ENCODE results near the gene VAMP2.

Gene VAMP2, protein sequence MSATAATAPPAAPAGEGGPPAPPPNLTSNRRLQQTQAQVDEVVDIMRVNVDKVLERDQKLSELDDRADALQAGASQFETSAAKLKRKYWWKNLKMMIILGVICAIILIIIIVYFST

DNA sequence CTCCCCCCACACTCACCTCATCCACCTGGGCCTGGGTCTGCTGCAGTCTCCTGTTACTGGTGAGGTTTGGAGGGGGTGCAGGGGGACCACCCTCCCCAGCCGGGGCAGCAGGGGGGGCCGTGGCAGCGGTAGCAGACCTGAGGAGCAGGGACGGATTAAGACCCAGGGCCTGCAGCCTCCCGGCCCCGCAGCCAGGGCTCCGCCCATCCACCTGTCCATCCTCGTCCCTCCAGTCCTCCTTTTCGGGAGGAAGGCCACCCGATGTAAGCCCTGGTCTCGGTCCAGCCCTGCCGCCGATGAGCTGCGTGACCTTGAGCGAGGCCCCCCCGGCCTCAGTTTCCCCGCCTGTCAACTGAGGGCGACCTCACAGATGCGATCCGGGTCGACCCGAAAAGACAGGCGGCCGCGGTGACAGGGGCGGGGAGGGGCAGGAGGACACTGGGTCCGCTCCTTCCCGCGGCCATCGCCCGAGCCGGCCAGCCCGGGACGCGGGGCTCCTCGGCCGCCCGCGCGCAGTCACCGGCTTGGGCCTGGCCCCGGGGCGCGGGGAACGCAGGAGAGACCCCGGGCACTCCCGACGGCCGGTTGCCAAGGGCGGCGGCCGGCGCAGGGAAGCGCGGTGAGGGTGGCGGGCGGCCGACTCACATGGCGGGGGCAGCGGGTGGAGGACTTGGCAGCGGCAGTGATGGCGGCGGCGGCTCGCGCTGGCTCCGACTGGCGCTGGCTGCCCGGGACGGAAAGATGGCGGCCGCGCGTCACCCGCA is at the start of gene VAMP2:
Gene VAMP2, minus strand, starts transcription at position 716 of the 764 bp plus-strand sequence. Its CDS starts 69 bp downstream, at position 647.
- DNase-seq (ENCODE audit: low read depth in 2 of 2), result peak; percentile 50 to 81

DNA sequence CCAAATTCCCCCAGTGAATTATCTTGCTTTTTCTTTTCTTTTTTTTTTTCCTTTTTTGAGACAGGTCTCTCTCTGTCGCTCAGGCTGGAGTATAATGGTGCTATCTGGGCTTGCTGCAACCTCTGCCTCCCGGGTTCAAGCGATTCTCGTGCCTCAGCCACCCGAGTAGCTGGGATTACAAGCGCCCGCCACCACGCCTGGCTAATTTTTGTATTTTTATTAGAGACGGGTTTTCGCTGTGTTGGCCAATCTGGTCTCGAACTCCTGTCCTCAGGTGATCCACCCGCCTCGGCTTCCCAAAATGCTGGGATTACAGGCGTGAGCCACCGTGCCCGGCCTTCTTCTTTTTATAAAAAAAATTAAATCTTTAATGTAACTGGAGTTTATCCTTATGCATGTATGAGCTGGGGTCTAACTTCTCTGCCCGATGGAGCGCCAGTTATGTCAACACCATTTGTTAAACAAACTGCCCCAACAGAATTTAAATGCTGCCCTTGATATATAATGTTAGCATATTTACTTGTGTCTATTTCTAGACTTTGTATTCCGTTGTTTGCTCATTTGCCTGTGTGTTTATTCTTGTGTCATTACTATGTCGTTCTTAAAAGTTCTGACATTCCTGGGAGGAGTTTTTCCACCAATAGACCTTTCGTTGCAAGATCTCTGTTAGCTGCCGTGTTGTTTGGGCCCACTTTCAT is 48.2 kb upstream of the VAMP2 start:
- no peak for DNase-seq (ENCODE audit: low read depth in 2 of 2)

DNA sequence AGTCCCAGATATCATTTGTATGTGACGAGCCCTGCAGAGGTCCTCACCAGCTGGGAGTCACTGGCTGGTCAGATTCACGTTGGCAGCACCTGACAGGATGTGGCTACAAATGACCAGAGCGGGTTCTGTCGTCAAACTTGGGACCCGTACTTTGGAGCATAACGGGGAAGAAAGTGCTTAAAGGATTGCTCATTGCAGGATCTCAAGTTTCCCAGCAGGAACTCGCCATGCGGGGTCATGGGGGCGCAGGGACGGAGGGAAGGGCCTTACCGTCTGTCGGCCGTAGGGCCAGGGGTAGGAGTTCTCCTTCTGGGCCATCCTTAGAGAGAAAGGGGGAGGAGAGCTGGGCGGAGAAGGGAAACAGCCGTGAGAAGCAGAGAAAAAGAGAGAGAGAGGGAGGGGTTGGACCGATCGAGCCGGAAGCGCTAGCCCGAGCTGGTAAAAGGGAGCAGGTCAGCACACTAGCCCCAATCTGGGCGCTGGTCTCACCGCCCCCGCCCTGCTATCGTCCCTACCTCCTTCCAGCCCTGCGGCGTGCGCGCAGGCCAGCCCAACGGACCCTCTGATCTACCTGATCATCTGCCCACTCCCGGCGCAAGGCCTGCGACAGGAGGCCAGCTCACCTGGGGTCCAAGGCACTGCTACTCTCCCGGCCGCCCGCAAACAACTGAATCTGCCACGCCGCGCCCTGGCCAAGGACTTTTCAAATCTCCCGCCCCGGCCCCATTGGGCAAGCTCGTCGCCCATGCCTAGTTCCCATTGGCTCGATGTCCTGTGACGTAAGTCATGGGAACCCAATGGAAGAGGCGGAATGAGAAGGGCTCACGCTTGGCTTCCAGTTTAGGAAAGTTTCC is 47.4 kb upstream of the VAMP2 start, which contains the start of gene AURKB:
Gene AURKB, minus strand, starts transcription at position 669 of the 854 bp plus-strand sequence. Its CDS starts 351 bp downstream, at position 318.
- DNase-seq (ENCODE audit: low read depth in 2 of 2), result peak; percentile 84 to 90

DNA sequence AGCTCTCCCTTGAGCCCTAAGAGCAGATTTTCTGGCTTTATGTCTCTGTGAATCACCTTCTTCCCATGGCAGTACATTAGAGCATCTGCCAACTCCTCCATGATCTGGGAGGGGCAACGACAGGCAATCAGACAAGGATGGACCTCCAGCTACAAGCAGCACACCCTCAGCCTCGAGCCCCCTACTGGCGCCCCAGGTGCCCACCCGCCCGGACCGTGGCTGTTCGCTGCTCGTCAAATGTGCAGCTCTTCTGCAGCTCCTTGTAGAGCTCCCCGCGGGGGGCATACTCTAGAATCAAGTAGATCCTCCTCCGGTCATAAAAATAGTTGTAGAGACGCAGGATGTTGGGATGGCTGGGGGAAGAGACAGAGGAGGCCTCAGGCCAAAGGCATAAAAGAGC is 43.8 kb upstream of the VAMP2 start:
- DNase-seq (ENCODE audit: low read depth in 2 of 2), result no peak

DNA sequence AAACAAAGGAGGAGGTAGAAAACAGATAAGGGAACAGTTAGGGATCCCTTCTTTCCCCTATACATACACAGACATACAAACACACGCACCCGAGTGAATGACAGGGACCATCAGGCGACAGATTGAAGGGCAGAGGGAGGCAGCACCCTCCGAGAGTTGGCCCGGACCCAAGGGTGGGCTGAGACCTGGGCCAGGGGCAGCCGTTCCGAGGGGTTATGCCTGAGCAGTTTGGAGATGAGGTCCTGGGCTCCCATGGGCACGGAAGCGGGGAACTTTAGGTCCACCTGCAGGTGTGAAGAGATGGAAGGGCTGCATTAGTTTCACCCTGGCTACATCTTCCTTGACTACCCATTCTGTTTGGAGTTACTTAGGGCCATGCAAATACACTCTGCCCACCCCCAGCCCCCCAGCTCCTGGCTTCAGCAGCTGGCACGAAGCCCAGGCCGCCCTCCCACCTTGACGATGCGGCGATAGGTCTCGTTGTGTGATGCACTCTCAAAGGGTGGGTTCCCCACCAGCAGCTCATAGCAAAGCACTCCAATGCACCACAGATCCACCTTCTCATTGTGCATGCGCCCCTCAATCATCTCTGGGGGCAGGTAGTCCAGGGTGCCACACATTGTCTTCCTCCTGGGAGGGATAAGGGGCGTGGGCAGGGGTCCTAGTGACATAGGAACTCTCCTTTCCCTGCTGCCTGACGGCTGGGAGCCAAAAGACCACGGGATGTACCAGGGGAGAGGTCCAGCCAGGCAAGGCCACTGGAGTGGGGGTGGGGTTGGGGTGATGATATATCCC is 42.2 kb upstream of the VAMP2 start:
- no peak for DNase-seq (ENCODE audit: low read depth in 2 of 2)

DNA sequence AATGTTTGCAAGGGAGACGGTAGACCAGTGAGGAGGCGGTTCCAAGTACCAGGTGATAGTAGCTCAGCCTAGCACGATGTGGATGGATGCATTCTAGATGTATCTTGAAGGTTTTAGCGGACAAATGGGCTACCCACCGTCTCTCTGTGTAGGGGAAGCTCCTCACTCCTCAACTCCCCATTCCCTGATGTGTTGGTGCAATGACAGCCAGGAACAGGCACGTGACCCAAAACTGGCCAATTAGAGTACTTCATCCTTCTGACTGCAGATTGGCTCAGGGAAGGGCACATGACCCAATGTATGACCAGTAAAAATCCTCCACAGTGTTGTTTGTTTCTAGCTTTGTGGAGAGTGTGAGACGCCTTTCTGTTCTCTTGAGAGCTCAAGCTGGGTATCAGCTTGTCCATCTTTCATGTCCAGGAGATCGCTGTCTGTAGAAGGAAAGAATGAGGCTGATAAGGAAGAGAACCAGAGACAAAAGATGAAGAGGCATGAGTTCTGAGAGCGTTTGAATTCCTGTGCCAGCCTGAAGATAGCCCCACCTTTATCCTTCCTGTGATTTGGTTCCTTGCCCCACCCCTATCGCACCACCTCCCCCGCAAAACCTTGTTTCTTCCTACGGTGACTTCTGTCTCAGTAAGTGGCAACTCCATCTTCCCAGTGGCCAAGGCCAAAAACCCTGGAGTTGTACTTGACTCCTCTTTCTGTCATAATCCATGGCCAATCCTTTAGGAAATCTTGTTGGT is 29.5 kb upstream of the VAMP2 start:
- no peak for DNase-seq (ENCODE audit: low read depth in 2 of 2)

DNA sequence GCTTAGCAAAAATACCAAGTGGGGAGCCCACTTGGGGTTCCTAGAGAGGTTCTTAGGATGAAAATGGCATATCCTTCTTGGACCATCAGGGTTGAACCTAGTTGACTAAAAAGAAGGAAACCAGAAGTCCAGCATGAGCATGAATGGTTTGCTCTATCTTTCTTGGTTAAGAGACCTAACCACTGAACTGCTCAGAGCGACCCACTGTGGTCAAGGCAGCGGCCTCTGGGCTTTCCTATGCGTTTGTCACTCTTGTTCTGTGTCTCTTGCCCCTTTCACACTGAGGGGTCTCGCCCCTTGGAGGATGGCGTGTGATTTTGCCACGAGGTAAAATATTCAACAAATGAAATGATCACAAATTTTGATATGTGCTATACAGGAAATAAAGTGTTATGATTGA is 27.8 kb upstream of the VAMP2 start:
- DNase-seq (ENCODE audit: low read depth in 2 of 2), result no peak

DNA sequence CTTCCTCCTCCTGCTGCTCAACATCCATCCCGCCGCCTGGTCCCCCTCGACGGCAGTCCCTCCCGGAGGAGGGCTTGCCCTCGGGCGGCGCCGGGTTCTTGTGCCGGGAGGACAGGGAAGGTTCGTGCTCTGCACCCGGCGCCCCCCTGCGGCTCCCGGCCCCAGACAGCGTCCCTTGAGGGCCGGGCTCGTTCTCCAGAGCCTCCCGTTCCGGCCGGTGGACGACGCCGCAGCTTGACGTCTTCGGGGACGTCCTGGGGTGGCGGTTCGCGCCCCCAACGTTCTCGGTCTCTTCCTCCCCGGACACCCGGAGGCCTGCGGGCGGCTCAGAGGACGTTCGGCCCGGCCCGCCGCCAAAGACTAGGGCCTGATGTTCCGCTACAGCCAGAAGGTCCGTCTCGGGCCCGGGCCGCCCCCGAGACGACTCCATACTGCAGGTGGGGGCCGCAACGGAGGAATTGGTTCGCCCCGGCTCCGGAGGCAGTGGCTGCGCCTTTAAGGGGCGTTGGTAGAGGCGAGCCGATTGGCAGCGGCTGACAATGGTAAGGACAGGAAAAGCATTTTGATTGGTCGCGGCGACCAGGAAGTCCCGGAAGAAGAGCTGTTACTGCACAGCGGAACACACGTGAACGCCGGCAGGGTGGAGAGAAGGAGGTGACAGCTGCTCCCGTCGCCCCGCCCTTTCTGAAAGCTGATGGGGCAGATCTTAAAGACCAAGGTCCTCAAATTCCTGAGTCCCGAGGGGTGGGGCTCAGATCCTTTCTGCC is 27.1 kb upstream of the VAMP2 start, which contains the start of gene BORCS6:
Gene BORCS6, minus strand, starts transcription at position 470 of the 767 bp plus-strand sequence. Its CDS starts 40 bp downstream, at position 430.
- DNase-seq (ENCODE audit: low read depth in 2 of 2), result peak; percentile 94

DNA sequence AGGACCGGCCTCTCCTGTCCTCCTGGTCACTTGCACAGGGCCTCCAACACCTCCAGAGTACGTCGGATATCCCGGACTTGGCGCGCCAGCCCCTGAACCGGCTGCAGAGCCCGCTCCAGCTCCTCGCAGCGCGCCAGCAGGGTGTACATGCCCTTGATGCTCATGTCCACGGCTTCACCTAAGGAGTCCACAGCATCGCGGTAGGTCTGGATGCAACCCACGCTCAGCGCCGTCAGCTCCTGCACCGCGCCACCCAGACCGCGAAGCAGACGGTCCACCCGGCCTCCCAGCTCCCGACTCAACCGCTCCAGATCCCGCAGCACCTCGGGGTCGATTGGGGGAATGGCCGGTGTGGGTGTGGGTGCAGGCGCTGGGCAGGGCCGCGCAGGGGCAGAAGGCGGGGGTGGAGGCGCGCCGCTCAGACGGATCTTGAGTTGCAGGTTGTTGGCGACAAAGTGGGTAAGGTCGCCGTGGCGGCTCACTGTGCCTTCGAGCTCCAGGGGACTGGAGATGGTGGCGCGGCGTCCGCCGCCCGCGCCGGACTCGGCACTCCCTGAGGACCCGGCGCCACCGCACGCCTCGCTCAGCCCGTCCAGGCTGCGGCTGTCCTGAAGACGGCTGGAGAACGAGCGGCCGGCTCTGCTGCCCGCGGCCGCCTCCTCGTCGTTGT is 26.4 kb upstream of the VAMP2 start:
- DNase-seq (ENCODE audit: low read depth in 2 of 2), result no peak

DNA sequence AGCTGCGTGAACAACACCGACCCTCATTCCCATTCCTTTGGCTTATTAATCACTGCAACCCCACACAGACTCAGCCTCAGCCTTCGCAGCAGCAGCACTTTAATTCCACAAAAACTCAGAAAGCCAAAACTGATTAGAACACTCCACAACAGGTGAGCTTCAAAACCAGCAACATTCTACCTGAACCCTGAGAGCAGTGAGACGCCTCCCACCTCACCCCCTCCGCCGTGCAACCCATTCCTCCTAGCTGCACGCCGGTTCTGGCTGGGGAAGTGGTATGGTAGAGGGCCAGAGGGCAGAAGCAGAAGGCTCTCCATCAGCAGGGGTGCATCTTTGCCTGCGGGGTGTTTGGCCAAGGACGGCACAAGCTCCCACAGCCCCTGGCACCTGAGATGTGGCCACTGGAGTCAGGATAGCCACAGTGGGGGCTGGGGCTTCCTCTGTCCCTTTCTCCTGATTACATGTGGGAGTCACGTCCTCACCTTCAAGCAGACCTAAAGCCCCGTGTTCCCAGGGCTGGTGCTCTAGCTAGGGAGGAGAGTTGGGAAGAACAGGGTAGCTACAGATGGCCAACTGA is 25.6 kb upstream of the VAMP2 start:
- no peak for DNase-seq (ENCODE audit: low read depth in 2 of 2)

DNA sequence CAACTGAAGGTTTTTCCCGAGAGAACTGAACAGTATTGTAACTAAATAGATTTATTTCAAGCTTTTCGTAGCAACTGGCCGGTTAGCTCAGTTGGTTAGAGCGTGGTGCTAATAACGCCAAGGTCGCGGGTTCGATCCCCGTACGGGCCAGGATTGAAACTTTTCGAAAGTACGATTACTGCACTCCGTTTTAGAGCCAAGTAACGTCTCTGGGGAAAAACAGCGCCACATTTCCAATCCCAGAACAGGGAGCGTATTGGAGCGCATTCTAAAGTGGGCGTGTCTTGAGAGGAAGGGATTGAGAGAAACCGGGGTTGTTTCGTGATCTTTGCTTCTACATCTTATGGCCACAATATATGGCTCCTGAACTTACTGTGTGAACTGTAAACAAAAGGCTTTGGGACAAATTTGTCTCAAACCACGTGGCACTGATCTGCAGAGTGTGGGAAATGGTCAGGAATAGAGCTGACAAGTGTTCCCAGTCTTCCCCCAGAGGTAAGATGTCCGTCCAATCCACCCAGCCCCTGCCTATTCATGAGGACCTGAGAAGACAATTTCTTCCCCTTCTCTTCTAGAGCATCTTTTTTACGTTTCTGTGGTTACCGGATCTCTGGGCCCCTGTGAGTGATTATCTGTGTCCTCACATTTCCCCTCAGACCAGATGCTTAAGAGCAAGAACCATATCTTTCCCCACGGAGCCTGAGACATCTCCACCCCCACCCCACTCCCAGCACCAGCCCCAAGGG is 24.9 kb upstream of the VAMP2 start:
- DNase-seq (ENCODE audit: low read depth in 2 of 2), result peak; percentile 81 to 90

DNA sequence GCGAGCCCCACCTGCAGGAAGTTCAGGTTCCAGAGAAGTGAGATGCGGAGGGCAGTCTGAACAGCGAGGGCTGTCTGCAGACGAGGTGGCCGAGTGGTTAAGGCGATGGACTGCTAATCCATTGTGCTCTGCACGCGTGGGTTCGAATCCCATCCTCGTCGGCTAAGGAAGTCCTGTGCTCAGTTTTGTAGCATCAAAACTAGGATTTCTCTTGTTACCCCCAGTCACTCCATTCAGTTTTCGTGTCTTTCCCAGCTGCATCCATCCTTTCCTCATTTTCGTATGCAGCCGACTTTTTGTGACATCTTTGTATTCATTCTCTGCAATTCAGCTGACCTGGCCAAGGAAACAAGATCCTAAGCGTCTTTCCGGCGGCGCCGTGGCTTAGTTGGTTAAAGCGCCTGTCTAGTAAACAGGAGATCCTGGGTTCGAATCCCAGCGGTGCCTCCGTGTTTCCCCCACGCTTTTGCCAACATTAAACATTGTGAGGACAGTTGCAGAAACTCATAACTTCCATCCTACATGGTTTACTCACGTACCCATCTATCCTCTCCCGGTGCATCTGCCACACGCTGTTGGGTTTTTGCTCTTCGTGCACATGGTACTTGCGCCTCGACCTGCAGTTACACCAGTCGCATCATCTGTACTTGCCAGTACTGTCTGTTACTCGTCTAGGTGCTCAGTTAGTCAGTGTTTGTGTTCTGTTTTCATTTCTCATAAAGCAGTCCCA is 24.2 kb upstream of the VAMP2 start:
- peak; percentile 80 to 91 for DNase-seq (ENCODE audit: low read depth in 2 of 2)

DNA sequence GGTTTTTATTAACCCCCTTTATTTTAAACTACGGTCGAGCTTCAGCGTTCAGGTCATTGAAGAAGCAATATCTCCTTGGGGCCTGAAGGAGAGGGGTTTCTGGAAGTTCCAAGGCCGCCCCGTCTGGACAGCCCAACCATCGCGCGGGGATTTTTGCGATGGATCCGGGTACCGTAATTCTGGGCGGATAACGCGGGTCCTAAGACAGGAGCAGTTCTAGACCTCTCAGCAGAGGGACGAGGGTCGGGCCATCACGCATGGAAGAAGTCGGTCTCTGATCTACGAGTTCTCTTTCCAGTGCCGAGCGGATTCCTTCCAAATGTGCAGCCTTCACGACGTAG is 23.7 kb upstream of the VAMP2 start:
- no peak for DNase-seq (ENCODE audit: low read depth in 2 of 2)

DNA sequence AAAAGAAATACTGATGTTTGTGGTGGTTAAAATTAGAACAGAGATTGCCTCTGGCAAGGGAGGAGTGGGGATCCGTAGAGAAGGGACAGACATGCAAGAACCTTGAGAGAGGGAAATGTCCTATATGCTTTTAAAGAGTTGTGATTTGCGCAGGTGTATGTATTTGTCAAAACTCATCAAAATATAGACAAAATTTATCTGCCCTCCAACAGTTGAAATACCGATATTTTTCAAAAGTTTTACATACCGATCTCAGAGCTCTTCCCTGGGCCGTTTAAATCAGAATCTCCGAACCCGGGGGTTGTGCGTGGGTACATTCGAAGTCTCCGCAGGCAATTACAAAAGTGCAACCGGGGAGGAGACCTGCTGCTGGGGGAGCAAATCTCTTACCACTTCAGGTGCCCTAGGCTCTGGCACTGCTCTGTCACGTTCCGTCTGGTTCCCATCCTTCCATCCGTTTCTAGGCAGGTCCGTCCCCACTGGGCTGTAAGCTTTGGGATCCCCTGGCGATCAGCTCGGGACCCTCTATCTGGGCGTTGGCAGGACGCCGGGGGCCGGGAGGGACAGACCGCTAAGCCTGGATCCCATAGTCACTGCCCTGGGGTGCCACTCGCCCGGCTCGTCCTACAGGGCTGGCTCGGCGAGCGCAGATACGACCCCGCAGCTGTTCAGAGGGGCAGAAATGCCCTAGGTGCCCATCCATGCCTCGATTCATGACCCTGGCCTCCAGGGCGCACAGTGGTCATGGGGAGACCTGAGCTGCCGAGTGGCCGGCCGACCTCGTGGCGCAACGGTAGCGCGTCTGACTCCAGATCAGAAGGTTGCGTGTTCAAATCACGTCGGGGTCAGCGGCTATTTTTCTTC is 23.1 kb upstream of the VAMP2 start:
- DNase-seq (ENCODE audit: low read depth in 2 of 2), result peak; percentile 79 to 81

DNA sequence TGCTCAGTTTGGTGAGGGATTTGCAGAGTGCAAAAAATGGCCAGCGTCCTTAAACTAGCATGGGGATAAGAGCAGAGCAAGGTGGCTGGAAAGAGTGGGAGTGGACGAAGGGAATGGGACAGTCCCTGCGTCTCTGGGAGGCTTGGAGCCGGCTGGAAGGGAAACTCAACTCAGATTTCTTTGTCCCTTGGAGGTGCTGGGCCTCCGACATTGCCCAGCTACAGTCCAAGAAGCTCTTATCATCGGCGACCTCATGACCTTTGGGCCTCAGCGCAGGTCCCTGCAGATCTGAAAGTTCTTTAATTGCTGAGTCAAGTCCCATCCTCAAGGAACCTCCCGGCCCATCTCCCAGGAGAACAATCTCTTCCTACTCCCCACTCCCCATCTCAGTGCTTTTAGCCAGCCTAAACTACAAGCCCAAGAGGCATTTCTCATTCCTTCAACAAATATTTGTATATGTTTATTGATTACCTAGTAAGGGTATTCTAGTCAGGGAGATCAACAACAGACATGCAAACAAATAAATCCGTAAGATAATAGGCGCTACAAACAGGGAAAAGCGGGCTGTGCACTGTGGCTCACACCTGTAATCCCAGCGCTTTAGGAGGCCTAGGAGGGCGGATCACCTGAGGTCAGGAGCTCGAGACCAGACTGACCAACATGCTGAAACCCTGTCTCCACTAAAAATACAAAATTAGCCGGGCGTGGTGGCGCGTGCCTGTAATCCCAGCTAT is 14.4 kb upstream of the VAMP2 start:
- no peak for DNase-seq (ENCODE audit: low read depth in 2 of 2)
